ENCODE results near the gene CD37.
"Not testable (repeated sequence)": the region's sequence is repeated elsewhere in the genome, so short reads cannot be mapped to it uniquely, and the experiment has no call there.

Gene CD37, protein sequence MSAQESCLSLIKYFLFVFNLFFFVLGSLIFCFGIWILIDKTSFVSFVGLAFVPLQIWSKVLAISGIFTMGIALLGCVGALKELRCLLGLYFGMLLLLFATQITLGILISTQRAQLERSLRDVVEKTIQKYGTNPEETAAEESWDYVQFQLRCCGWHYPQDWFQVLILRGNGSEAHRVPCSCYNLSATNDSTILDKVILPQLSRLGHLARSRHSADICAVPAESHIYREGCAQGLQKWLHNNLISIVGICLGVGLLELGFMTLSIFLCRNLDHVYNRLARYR

DNA sequence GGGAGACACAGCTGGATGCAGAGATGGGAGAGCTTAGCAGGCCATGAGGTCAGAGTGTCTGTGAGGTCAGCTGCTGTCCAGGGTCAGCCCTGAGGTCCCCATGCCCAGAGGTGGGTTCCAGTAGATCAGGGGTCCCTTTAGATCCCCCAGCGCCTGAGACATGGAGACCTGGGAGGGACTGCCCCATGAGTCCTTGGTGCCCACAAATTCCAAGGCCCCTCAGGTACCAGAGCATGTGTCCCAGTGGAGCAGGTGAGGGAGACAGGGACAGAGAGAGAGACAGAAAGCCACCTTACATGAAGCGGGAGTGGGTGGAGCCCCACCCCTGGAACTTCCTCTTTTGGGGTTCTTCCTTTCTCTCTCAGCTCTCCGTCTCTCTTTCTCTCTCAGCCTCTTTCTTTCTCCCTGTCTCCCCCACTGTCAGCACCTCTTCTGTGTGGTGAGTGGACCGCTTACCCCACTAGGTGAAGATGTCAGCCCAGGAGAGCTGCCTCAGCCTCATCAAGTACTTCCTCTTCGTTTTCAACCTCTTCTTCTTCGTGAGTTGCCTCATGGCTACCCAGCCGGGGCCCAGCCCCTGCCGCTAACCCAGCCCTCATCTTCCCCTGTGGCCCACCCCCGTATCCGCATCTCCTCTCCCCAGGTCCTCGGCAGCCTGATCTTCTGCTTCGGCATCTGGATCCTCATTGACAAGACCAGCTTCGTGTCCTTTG, at the start of gene CD37:
Gene CD37 (plus strand): TSS at position 336 of the 713 bp plus-strand sequence. CDS start 135 bp downstream, at position 471.
- DNase-seq, result no peak

DNA sequence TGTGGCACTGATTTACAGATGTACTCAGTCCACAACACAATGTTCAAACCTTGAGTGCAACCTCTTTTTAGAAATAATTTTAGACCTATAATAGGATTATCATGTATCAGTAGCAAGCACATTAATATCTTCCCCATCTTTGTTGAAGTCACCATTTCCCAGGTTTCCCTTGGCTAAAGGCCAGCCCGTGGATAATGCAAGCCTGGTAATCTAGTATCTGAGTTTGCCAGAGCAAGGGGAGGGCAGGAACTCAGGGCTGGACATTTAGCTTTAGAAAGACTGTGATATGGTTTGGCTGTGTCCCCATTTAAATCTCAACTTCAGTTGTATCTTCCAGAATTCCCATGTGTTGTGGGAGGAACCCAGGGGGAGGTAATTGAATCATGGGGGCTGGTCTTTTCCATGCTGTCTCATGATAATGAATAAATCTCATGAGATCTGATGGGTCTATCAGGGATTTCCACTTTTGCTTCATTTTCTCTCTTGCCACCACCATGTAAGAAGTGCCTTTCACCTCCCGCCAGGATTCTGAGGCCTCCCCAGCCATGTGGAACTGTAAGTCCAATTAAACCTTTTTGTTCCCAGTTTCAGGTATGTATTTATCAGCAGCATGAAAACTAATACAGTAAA, 48.0 kb upstream of the CD37 start:
- DNase-seq, result no peak

DNA sequence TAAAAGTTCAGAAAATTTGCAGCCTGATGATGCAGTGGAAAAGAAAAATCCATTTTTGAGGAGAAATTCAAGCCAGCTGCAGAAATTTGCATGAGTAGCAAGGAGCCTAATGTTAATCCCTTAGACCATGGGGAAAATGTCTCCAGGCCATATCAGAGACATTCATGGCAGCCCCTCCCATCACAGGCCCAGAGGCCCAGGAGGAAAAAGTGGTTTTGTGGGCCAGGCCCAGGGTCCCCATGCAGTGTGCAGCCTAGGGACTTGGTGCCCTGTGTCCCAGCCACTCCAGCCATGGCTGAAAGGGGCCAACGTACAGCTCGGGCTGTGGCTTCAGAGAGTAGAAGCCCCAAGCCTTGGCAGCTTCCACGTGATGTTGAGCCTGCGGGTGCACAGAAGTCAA, 47.0 kb upstream of the CD37 start:
- DNase-seq, result not testable (repeated sequence)

DNA sequence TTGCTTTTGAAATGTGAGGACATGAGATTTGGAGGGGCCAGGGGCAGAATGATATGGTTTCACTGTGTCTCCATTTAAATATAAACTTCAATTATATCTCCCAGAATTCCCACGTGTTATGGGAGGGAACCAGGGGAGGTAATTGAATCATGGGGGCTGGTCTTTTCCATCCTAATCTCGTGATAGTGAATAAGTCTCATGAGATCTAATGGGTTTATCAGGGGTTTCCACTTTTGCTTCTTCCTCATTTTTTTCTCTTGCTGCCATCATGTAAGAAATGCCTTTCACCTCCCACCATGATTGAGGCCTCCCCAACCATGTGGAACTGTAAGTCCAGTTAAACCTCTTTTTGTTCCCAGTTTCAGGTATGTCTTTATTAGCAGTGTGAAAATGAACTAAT, 45.9 kb upstream of the CD37 start:
- DNase-seq, result not testable (repeated sequence)

DNA sequence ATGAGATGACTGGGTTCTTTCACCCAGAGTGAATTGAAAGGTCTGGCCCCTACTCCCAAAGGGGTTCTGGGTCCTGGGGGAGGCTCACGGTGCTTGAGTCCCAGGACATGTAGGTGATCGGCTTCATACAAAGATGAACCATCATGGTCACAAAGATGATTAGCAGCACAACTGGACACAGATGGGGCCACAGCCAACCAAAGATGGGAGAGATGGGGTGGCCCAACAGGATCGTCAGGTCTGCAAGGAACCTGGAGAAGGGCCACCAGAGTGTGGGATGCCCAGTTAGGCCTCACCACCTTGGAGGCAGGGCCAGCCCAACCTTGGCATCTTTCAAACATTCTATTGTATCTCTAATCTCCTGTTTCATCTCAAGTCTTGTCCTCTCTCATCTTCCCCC, 44.7 kb upstream of the CD37 start:
- no peak for DNase-seq

DNA sequence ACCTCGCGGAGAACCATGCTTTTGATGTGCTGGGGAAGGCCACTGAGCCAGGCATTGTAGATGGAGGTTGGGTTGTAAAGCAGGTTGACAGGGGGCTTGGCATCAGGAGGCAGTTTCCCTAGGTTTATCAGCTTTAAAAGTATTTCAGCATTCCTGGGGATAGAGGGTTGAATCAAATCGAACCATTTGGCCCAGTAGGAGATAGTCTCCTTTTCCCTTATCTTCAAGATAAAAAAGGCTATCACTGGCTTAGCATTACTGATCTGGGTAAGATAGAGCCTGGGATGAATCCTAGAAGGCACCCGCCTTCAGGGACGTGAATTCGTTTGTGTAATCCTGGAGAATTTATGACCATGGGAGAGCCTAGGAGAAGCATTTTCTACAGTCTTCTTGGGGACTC, 40.8 kb upstream of the CD37 start:
- no peak for DNase-seq

DNA sequence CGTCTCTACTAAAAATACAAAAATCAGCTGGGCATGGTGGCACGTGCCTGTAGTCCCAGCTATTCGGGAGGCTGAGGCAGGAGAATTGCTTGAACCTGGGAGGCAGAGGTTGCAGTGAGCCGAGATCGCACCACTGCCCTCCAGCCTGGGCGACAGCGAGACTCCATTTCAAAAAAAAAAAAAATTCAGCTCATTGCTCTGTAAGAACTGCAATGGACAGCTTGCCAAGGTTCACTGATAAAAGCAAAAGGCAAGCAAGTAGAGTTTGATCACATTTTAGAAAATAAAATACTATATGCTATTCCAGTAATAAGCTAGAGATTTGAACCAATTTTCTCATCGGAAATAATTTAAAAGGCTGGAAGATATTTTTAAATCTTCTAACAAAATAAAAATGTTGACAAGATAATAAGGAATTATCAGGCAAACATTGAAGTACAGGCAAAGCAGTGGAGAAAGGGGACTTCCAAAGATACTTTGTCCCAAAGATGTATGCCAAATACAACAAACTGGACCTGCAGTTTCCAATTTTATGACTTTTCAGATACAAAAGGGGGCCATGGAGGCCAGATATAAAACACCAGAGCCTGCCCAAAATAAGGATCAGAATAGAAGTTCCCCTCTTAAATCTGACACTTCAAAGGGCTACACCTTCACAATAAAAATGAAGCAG, 39.9 kb upstream of the CD37 start:
- no peak for DNase-seq

DNA sequence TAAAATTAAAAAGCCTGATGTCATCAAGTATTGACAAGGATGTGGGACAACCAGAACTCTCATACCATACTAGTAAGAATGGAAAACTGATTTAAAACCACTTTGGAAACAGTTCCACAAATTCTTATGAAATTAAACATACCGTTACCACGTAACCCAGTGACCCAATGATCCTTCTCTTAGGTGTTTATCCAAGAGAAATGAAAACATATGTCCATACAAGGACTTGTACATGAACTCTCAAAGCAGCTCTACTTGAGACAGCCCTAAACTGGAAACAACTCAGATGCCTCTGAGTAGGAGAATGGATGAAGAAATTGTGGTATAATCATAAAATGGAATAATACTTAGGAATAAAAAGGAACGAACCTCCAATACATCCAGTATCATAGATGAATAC, 37.8 kb upstream of the CD37 start:
- no peak for DNase-seq

DNA sequence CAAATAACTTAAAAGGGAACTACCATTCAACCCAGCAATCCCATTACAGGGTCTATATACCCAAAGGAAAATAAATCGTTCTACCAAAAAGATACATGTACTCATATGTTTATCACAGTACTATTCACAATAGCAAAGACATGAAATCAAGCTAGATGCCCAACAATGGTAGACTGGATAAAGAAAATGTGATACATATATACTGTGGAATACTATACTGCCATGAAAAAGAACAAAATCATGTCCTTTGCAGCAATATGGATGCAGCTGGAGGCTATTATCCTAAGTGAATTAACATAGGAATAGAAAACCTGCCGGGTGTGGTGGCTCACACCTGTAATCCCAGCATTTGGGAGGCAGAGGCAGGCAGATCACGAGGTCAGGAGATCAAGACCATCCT, 36.6 kb upstream of the CD37 start:
- DNase-seq, result not testable (repeated sequence)

DNA sequence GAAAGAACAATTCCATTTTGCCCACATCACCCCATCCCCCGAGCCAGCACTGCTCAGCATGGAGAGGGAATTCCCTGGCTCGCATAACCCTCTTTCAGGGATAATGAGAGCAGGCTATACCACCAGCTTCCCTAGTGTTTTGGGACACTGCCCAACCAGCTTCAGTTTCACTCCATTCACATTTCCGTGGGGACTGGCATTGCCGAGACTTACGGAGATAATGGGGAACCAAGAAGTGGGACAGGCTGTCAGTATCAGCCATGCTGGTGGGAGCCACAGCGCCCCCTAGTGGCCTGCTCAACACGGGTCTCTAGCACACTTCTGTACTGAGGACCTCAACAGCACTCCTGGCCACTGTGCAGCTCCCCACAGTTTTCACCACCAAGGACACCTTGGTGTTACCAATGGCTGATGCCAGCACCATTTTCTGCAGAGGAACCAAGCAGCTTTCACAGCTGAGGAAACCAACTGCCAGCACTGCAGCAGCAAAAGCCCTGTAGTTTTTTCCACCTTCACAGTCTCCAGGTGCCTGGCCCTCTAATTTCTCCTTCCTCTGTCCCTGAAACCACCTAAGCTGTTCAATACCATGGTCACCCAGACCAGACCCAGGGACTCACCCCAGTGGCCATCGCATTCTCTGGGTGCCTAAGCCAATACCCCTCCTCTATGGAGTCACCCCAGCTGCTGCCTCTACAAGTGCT, 33.9 kb upstream of the CD37 start:
- no peak for DNase-seq

DNA sequence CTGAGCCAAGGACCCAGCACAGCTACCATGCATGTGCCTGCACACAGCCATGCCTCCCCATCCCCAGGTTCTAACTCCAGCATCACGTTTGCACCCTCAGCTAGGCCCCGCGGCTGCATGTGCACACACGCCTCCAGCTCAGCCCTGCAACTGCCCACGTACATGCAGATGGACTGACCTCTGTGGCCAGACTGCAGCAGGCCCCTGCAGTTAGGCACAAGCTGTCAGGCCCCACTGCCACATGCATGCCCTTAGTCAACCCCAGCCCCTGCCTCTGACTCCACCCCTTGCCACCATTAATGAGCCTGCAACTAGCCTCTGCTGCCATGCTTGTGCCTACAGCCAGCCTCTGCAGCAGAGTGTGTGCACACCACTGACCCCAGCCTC, 33.3 kb upstream of the CD37 start:
- DNase-seq, result no peak

DNA sequence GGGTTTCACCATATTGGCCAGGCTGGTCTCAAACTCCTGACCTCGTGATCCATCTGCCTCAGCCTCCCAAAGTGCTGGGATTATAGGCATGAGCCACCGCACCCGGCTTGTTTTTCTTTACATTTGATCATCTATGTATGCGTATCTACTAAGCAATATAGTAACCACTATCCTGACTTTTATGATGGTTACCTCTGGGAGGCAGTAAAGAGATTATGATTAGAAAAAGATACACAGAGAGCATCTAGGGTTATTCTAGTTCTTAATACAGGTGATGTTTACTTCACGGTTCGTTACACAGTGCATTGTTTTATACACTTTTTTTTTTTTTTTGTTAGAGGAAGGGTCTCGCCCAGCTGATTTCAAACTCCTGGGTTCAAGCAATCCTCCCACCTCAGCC, 28.5 kb upstream of the CD37 start:
- DNase-seq, result not testable (repeated sequence)

DNA sequence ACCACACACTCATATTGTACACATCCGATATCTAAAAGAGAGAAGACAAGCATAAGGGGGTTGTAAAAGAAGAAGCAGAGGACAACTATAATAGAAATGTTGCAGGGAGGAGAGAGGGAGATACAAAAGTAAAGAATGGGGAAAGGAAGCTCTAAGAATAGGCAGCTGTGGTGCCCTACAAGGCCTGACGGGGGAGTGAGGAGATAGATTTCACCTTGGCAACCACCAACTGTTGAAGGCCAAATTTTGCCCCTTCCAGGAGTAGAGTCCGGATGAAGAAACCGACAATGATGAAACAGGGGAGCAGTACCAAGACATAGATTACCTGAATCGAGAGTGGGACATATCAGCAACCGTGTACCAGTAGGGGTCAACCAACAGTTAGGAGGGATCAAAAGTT, 26.1 kb upstream of the CD37 start:
- no peak for DNase-seq

DNA sequence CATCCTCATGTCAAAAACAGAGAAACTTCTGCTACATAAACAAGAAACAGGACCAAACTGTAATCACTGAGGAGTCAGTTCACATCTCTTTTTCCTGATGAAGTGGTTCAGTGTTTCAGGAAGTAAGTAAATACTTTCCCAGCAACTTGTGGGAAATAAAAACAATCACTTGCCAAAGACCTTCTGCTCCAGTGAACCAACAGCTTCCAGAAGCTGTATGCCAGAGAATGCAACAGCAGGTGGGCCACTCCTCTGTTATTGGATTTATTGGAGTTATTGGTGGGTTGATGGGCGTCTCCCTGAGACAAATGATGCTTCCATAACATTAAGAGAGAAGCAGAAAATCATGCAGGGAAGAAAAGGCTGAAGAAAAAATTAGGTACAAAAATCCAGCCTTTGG, 20.1 kb upstream of the CD37 start:
- no peak for DNase-seq

DNA sequence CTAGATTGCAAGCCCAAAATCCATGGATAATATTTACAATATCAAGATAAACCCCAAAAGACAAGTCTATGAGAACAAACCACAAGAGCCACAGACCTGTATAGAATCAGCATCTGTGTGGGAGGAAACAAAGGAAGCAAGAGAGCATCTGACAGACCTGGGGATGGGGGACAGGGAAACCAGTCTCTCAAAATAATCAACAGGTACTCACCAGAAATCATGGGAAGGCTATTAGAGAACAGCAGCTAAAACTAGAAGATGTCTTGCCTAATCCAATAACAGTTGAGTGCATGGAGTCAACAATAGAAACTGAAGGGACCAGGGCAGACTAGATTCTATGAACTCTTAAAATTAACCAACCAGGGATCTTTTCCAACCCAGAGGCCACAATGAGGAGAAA, 18.9 kb upstream of the CD37 start:
- no peak for DNase-seq

DNA sequence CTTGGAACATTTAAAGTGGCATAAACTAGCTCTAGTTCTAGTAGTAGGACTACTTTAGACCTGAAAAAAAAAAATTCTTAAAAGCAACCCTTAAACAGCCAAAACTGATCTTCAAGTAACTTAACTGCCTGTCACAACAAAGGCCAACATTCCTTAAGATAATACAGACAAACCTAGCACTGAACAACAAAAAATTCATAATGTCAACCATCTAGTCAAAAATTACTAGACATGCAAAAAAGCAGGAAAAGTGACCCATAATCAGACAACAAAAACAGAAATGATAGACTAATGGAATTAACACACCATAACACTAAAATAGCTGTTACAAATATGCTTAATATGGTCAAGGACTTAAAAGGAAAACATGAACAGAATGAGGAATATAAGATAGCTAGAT, 16.9 kb upstream of the CD37 start:
- DNase-seq, result no peak

DNA sequence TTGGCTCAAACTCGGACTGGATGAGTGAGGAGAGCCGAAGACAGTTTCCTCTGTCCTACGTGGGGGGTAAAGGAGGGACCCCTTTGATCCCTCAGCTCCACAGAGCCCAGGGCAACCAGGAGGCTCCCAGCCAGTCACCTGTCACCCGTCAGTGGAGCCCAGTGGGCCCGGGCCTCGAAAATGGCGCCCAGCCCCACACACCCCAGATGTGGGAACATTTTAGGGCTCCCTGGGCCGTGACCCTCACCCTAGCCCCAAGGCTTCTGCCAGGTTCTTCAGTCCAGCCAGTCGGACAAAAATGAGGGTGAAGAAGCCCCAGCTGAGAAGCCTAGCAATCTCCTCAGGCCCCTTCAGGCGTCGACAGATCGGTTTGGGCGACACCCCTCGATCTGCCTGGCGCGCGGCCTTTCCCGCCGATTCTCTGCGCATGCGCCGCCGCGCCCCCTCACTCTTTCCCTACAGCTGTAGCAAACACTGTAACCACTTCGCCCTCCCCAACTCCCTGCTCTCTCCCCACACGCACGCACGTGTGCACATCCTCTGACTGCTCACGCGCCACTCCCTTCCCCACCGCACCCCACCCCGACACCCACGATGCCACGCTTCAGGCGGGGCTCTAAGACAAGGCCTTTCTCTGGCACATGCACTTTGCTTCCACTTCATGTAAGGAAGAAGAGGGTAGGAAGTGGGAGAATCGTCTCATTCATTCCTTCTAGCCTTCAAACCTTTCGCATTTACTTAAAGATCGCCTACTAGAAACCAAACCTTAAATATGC, 10.2 kb upstream of the CD37 start, which contains the start of gene SLC6A16:
Gene SLC6A16 (minus strand): TSS at position 391 of the 776 bp plus-strand sequence. CDS start 13,844 bp downstream, outside the sequence.
- no peak for DNase-seq

DNA sequence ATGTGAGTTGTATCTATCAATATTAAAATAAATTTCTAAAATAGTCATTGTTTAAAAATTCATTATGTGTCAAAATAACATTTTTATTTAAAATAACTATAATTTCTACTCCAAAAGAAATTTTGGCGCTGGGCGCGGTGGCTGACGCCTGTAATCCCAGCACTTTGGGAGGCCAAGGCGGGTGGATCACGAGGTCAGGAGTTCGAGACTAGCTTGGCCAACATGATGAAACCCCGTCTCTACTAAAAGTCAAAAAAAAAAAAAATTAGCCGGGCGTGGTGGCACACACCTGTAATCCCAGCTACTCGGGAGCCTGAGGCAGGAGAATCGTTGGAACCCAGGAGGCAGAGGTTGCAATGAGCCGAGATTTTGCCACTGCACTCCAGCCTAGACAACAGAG, 9.4 kb upstream of the CD37 start:
- not testable (repeated sequence) for DNase-seq

DNA sequence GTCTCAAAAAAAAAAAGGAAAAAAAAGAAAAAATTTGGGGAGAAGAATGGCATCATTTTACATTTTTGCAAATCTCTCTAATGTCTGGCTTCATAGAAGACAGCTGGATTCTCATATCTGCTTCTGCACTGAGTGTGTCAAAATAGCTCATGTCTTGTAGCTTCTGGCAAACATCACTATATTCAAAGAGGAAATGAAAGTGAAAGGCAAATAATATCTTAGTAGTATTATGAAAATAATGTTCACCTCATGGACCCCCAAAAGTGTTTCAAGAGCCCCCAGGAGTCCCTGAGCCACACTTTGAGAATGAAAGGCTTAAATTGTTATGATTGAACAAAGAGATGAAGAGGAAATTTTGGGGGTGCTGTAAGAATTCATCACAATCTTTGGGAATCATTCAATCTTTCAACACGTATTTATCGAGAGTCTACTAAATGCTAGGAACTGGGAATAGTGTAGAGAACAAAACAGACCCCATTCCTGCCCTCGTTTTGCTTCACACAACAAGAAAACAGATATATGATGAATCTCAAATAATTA, 9.0 kb upstream of the CD37 start:
- no peak for DNase-seq

DNA sequence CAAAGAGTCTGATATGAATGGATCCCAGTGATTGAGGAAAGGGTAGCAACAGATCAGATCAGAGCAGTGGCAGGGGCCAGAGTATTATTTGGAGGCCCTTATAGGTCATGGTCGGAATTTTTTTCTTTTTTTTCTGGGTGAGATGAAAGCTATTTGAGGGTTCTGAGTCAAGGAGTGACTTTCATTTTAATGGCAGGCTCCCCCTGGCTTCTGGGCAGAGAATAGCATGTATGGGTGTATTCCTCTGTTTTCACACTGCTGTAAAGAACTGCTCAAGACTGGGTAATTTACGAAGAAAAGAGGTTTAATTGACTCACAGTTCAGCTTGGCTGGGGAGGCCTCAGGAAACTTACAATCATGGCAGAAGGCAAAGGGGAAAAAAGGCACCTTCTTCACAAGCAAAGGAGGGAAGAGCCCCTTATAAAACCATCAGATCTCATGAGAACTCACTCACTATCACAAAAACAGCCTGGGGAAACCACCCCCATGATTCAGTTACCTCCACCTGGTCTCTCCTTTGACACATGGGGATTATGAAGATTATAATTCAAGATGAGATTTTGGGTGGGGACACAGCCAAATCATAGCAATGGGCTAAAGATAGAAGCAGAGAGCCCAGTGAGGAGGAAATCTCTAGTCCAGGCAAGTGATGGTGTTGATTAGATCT, 7.2 kb upstream of the CD37 start:
- no peak for DNase-seq

DNA sequence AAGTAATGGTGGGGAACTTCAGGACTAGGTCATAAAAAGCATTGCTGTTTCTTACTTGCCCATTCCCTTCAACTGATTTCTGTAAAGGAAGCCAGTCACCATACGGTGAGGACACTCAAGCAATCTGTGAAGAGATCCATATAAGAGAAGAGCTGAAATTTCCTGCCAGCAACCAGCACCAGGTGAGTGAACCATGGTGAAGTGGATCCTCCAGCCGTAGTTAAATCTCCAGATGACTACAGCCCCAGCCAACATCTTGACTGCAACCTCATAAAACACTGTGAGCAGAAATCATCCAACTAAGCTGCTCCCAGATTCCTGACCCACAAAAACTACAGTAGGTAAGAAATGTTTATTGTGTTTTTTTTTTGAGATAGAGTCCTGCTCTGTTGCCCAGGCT, 6.5 kb upstream of the CD37 start:
- DNase-seq, result no peak
